NCI-H524 treated with DMSO at 0.1 percent for 48 hours (cell line): Measurements from ENCODE around the gene DEK.
"Not testable (repeated sequence)": the region's sequence is repeated elsewhere in the genome, so short reads cannot be mapped to it uniquely, and the experiment has no call there.

Experiments used
- DNase-seq: peaks from one replicate; lab custom pipeline; 2025; lab: John Stamatoyannopoulos, UW

Gene DEK

GRCh38 chr6:18264219-18264922, at the start of gene DEK:
Gene DEK, minus strand, starts transcription at chr6:18264530. Its CDS starts 543 bp downstream, at chr6:18263987.
- peak; percentile 54 for DNase-seq

- no peak for DNase-seq
Observed at GRCh38 chr6:18312368-18312767, 48.0 kb upstream of the DEK start.

- DNase-seq = not testable (repeated sequence)
Observed at GRCh38 chr6:18310010-18310409, 45.7 kb upstream of the DEK start.

- DNase-seq = no peak
Observed at GRCh38 chr6:18309046-18309445, 44.7 kb upstream of the DEK start.

- DNase-seq = no peak
Observed at GRCh38 chr6:18308070-18308735, 43.9 kb upstream of the DEK start.

GRCh38 chr6:18306977-18307376, 42.6 kb upstream of the DEK start:
- DNase-seq = no peak

GRCh38 chr6:18302561-18303439, 38.5 kb upstream of the DEK start:
- no peak for DNase-seq

- no peak for DNase-seq
Observed at GRCh38 chr6:18293076-18293904, 29.0 kb upstream of the DEK start.

GRCh38 chr6:18289283-18289682, 25.0 kb upstream of the DEK start:
- DNase-seq = no peak

- no peak for DNase-seq
Observed at GRCh38 chr6:18284261-18284660, 19.9 kb upstream of the DEK start.

GRCh38 chr6:18281564-18281963, 17.2 kb upstream of the DEK start:
- DNase-seq = no peak

GRCh38 chr6:18280084-18280483, 15.8 kb upstream of the DEK start:
- no peak for DNase-seq

GRCh38 chr6:18279422-18279821, 15.1 kb upstream of the DEK start:
- DNase-seq = no peak

- DNase-seq = no peak
Observed at GRCh38 chr6:18277237-18278006, 13.1 kb upstream of the DEK start.

- no peak for DNase-seq
Observed at GRCh38 chr6:18276610-18277236, 12.4 kb upstream of the DEK start.

- no peak for DNase-seq
Observed at GRCh38 chr6:18270216-18270615, 5.9 kb upstream of the DEK start.

- DNase-seq = no peak
Observed at GRCh38 chr6:18269717-18270116, 5.4 kb upstream of the DEK start.

- DNase-seq = no peak
Observed at GRCh38 chr6:18269253-18269652, 4.9 kb upstream of the DEK start.

- DNase-seq = peak; percentile 87
Observed at GRCh38 chr6:18268066-18268465, 3.7 kb upstream of the DEK start.

GRCh38 chr6:18266523-18266912, 2.2 kb upstream of the DEK start:
- no peak for DNase-seq
